ENCODE results near the gene MED15.
A peak's percentile ranks its signal among the peaks of the same experiment; 100 is the strongest.
"Not testable (repeated sequence)": the region's sequence is repeated elsewhere in the genome, so short reads cannot be mapped to it uniquely, and the experiment has no call there.

The MED15 gene, protein sequence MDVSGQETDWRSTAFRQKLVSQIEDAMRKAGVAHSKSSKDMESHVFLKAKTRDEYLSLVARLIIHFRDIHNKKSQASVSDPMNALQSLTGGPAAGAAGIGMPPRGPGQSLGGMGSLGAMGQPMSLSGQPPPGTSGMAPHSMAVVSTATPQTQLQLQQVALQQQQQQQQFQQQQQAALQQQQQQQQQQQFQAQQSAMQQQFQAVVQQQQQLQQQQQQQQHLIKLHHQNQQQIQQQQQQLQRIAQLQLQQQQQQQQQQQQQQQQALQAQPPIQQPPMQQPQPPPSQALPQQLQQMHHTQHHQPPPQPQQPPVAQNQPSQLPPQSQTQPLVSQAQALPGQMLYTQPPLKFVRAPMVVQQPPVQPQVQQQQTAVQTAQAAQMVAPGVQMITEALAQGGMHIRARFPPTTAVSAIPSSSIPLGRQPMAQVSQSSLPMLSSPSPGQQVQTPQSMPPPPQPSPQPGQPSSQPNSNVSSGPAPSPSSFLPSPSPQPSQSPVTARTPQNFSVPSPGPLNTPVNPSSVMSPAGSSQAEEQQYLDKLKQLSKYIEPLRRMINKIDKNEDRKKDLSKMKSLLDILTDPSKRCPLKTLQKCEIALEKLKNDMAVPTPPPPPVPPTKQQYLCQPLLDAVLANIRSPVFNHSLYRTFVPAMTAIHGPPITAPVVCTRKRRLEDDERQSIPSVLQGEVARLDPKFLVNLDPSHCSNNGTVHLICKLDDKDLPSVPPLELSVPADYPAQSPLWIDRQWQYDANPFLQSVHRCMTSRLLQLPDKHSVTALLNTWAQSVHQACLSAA

DNA sequence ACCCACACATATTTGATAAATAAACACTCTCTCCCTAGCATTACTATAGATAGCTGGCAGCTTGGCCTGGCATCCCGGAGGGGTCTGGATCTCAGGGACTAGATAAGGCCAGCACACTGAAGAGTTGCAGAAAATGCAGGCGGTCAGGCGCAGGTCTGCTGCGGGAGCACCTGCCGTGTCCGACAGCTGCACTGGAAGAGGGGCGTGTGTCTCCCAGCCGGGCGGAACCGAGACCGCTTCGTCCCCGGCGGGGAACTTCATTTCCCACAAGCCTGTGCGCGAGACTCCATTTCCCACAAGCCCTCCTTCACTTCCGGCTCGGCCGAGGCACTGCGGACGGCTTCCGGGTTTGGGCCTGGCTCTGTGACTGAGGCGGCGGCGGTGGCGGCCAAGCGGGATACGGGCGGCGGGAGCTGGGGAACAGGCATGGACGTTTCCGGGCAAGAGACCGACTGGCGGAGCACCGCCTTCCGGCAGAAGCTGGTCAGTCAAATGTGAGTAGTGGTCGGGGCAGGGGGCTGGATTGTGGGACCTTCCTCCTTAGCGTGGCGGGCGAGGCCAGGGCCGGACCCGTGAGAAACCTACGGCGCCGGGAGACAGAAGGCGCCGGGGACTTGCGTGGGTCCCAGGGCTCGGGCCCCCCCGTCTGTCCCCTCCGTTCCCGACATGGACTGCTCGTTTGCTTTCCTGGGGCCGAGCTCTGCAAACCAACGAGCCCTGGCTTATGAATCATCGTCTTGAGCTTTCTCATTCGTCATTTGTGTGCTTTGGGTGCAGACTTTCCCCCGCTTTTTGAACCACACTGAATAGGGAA, at the start of gene MED15:
Gene MED15, plus strand, starts transcription at position 358 of the 814 bp plus-strand sequence. Its CDS starts 69 bp downstream, at position 427.
- no peaks in the 10 kb centered on the region for H3K9me3 Mint-ChIP-seq
- no peaks in the 10 kb centered on the region for H3K27me3 Mint-ChIP-seq
- peak within 1 kb of the TSS; percentile 95 for H3K27ac Mint-ChIP-seq
- H3K4me1 Mint-ChIP-seq (ENCODE audit: low read depth): peaks cover 46% of the 10 kb centered on the region
- H3K36me3 Mint-ChIP-seq (ENCODE audit: low read depth): peaks cover 37% of the 10 kb centered on the region
- peak within 1 kb of the TSS; percentile 91 for H3K4me3 Mint-ChIP-seq

DNA sequence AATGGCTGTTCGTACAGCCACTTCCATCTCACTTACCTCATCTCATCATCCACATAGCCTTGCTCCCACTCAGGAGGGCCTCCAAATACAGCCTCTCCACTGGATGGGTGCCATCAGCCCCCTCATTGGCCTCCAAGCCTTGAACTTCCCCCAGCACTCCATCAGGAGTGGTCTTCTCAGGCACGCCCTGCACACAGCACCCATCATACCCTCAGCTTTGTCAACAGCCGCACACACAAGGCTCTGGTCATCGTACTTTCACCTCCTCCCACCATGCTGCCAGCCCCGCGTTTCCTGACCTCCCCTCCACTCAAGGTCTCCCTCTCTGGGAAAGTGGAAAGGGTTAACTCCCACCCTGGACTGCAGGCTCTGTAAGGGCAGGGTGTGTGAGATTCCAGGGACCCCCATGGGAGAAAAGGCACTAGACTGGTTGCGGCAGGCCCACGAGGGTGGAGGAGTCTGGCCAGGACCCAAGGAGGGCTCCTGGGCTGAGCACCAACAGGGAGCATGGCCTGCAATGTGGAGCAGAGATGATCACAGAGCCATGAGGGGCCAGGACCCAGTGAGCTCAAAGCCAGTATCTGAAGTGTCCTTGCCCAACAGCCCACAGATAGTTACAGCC, 48.8 kb upstream of the MED15 start:
- Mint-ChIP-seq H3K27ac (peak overlapping the region; percentile 28), H3K9me3 (no peaks in the 10 kb centered on the region), H3K36me3 (ENCODE audit: low read depth) (peaks cover 16% of the 10 kb centered on the region), H3K4me1 (ENCODE audit: low read depth) (peaks cover 29% of the 10 kb centered on the region), H3K4me3 (no peak overlapping the region), H3K27me3 (no peaks in the 10 kb centered on the region)

DNA sequence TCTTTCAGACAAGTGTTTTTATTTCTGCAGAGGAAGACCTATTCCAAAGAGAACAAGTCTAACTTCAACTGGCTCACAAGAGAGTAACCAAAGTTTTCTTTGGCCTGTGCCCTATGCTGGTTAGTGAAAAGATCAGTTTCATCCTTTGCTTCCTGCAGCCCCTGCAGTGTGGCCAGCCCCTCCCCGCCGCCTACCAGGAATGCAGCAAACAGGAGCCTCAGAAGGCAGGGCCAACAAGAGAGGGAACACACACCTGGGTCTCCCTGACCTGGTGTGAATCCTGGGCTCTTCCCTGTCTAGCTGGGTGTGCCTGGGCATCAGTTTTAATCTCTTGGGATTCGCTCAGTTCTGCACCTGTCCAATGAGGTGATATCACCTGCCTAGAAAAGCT, 48.3 kb upstream of the MED15 start:
- Mint-ChIP-seq H3K4me3 (no peak overlapping the region), H3K27me3 (no peaks in the 10 kb centered on the region), H3K36me3 (ENCODE audit: low read depth) (peaks cover 19% of the 10 kb centered on the region), H3K9me3 (no peaks in the 10 kb centered on the region), H3K27ac (no peak overlapping the region), H3K4me1 (ENCODE audit: low read depth) (peaks cover 34% of the 10 kb centered on the region)

DNA sequence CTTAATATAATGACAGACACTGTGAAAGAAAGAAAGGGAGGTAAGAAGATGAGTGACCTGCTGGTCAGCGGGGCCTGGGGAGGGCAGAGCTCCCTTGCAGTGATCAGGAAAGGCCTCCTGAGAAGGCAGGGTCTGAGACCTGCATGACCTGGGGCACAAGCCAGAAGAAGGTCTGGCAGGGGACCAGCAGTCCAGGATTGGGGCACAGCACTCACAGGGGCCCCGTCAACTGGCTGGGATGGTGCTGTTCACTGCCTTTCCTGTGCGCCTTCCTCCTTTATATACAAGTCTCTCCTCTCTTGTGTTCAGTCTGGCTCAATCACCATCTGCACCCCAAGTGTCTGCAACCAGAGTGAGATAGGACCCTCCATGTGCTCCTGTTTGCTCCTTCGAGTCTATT, 47.5 kb upstream of the MED15 start:
- Mint-ChIP-seq H3K4me3 (no peak overlapping the region), H3K27me3 (no peaks in the 10 kb centered on the region), H3K4me1 (ENCODE audit: low read depth) (peaks cover 41% of the 10 kb centered on the region), H3K9me3 (no peaks in the 10 kb centered on the region), H3K27ac (no peak overlapping the region), H3K36me3 (ENCODE audit: low read depth) (peaks cover 24% of the 10 kb centered on the region)

DNA sequence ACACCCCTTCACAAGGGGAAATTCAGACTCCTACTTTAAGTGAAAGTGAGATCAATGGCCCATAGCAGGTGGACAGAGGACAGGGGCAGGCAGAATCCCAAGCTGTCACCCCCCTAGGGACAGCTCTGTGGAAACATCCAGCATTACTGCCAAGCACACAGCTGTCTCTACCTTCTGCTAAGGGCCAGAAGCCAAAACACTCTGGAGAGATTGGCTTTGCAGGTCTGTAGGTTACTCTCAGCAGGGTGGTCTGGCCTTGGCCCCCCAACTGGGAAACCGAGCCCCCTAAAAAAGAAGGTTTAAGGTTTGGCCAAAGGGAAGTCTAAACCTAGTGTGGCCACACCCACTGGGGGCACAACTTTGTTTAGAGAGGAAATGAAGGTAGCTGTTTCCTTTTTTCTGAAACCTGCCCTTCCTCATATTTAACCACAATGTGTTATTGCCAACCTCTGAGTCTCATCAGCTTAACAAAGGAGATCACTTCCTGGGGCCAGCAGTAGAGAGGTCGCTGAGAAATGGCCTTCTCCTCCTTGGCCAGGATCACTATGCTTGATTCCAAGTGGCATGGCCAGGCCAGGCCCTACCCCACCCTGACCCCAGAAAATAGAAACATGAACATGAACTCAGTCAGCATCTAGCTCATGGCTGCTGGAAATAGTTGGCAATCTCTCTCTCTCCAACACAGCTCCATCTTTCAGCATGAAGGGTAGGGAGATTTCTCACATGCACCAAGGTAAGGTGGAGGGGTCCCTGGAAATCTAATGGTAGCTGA, 43.9 kb upstream of the MED15 start:
- Mint-ChIP-seq H3K27ac (peak overlapping the region; percentile 94), H3K4me3 (peak overlapping the region; percentile 32), H3K4me1 (ENCODE audit: low read depth) (peaks cover 41% of the 10 kb centered on the region), H3K36me3 (ENCODE audit: low read depth) (peaks cover 16% of the 10 kb centered on the region), H3K9me3 (no peaks in the 10 kb centered on the region), H3K27me3 (no peaks in the 10 kb centered on the region)

DNA sequence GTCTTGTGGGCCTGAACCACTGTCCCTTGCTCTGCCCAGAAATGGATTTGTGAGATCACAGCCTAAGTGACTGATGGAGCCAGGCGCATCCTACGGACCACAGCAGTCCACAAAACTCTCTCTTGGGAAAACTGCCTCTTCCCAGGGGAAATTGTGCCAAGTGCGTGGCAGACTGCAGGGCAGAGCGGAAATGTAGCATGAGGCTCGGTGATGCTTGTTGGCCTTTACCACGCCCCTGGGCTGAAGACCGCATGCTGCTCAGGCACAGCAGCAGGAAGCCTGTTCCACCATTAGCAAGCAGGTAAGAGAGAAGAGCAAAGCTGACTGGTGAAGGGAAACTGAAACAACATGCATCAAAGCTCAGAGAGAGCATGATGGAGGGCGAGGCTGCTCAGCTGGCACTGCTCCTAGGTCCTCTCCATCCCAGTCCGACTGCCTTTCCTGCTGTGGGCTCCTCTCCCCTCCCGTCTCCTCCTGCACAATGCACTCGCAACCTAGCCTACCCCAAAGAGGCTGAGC, 43.3 kb upstream of the MED15 start:
- Mint-ChIP-seq H3K27ac (peak overlapping the region; percentile 94), H3K9me3 (no peaks in the 10 kb centered on the region), H3K4me3 (no peak overlapping the region), H3K27me3 (no peaks in the 10 kb centered on the region), H3K4me1 (ENCODE audit: low read depth) (peaks cover 46% of the 10 kb centered on the region), H3K36me3 (ENCODE audit: low read depth) (peaks cover 17% of the 10 kb centered on the region)

DNA sequence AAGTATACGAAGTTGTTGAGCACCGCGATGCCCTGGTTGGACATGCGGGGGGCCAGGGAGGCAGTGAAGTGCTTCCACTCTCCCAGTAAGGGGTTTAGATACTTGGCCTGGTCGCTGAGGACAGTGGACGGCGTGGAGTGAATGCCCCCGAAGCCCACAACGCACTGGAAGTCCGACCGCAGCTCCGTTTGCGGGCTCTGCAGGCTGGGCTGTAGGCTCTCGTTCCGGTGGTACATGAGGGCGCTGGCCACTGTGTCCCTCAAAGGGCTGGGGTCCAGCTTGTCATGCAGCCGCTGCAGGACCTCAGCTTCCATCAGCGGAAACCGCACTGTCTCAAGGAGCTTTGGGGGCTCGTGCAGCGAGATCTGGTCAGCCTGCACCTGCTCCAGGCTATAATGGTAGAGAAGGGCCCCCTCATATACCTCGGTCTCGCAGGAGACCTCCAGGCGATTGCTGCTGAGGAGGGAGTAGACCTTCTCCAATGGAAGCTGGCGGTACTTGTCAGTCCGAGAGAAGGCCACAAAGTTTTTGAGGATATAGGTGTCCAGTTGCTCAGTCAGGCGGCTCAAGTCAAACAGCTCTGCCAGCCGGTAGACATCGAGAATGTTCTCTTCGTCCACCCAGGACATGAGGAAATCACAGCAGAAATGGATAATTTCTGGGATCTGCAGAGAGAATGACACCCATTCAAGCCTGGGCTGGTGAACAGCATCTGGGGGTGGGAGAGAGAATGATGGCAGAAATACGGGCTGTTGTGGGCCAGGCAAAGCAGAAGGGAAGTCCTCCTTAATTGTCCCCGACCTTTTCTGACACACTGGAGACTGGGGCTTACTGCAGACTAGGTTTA, 42.3 kb upstream of the MED15 start:
- Mint-ChIP-seq H3K4me1 (ENCODE audit: low read depth) (peaks cover 49% of the 10 kb centered on the region), H3K4me3 (no peak overlapping the region)

DNA sequence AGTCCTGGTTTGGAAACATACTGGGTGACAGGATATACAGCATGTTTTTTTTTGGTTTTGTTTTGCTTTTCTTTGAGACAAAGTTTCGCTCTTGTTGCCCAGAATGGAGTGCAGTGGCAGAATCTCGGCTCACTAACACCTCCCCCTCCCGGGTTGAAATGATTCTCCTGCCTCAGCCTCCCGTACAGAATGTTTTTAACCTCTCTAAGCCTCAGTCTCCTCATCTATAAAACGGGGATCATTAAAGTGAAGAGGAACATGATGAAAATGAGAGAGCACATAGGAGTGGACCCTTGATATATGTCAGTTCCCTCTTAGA, 41.7 kb upstream of the MED15 start:
- Mint-ChIP-seq H3K27me3 (no peaks in the 10 kb centered on the region), H3K36me3 (ENCODE audit: low read depth) (peaks cover 18% of the 10 kb centered on the region), H3K4me3 (no peak overlapping the region), H3K9me3 (no peaks in the 10 kb centered on the region), H3K27ac (no peak overlapping the region), H3K4me1 (ENCODE audit: low read depth) (peaks cover 49% of the 10 kb centered on the region)

More for the DNA sequence above, 42.3 kb upstream of the MED15 start:
- H3K9me3 Mint-ChIP-seq: no peaks in the 10 kb centered on the region
- peaks cover 14% of the 10 kb centered on the region for H3K36me3 Mint-ChIP-seq (ENCODE audit: low read depth)
- peak overlapping the region; percentile 94 for H3K27ac Mint-ChIP-seq
- H3K27me3 Mint-ChIP-seq: no peaks in the 10 kb centered on the region

DNA sequence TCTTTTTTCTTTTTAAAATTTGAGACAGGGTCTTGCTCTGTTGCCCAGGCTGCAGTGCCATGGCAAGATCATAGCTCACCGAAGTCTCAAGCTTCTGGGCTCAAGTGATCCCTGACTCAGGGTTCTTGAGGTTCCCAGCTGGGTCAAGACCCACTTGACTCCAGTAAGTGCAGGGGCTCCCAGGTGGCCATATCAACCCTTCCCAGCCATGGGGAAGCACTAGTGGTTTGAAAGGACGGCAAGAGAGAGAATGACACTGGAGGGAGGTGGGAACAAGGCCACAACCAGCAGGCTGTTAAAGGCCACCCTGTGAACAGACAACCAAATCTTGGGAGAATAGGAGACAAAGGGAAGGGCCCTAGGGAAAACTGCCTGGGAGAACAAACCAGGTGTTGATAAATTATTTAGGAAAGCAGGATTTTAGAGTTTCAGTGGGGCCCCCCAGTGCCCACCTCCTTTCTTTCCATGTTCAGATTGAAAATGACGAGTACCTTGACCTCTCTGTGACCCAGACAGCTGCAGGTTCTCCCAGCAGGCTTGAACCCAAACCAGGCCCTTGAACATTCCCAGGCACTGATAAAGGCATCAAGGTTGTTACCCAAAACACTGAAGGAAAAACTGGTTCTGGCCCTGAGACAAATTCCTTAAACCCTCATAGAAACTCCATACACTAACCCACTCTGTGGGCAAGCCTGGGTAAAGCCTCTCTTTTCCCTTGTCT, 40.6 kb upstream of the MED15 start:
- Mint-ChIP-seq H3K4me1 (ENCODE audit: low read depth) (peaks cover 49% of the 10 kb centered on the region), H3K27ac (no peak overlapping the region), H3K27me3 (no peaks in the 10 kb centered on the region), H3K36me3 (ENCODE audit: low read depth) (peaks cover 24% of the 10 kb centered on the region), H3K4me3 (no peak overlapping the region), H3K9me3 (no peaks in the 10 kb centered on the region)

DNA sequence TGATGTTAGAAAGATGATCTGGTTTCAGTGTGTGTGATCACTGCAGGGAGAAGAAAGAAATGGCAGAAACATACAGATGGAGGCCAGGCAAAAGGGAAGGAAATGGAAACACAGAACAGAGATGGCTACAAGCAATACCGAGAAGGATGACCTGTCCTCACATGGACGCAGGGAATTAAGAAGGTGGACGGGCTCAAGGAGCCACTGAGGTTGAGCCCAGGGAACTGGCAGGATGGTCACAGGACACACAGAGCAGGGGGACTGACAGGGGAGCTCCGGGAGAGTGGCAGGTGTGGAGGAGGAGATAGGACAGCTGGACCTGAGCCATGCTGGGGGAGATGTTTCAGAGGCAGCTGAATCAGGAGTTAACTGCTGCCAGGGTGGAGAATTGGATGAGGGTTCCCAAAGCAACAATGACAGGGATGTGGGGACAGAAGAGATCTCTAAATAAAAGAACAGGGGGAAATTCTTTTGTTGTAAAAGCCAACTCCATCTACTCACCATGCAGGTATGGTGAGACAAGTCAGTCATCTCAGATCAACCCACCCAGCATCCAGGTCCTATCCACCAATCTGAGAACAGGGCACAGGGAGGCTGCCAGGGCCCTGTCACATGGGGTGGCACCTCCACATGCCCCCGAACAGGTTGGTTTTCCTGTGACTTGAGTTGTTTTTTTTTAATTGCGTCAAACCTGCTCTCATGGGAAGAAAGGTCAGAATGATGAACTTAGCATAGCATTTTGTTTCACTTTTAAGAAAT, 38.1 kb upstream of the MED15 start:
- Mint-ChIP-seq H3K27ac (peak overlapping the region; percentile 31), H3K36me3 (ENCODE audit: low read depth) (peaks cover 19% of the 10 kb centered on the region), H3K4me3 (no peak overlapping the region), H3K27me3 (no peaks in the 10 kb centered on the region), H3K9me3 (no peaks in the 10 kb centered on the region), H3K4me1 (ENCODE audit: low read depth) (peaks cover 42% of the 10 kb centered on the region)

DNA sequence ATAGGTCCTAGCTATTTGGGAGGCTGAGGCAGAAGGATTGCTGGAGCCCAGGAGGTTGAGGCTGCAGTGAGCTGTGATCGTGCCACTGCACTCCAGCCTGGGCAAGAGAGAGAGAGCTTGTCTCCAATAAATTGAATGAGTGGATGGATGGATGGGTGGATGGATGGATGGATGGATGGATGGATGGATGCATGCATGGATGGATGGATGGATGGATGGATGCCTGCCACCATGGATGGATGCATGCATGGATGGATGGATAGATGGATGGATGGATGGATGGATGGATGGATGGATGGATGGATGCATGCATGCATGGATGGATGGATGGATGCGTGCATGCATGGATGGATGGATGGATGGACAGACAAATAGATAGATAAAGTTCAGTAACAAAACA, 36.9 kb upstream of the MED15 start:
- H3K36me3 Mint-ChIP-seq (ENCODE audit: low read depth): peaks cover 16% of the 10 kb centered on the region
- not testable (repeated sequence) for H3K4me3 Mint-ChIP-seq, H3K27me3 Mint-ChIP-seq, H3K27ac Mint-ChIP-seq, H3K9me3 Mint-ChIP-seq
- peaks cover 42% of the 10 kb centered on the region for H3K4me1 Mint-ChIP-seq (ENCODE audit: low read depth)

DNA sequence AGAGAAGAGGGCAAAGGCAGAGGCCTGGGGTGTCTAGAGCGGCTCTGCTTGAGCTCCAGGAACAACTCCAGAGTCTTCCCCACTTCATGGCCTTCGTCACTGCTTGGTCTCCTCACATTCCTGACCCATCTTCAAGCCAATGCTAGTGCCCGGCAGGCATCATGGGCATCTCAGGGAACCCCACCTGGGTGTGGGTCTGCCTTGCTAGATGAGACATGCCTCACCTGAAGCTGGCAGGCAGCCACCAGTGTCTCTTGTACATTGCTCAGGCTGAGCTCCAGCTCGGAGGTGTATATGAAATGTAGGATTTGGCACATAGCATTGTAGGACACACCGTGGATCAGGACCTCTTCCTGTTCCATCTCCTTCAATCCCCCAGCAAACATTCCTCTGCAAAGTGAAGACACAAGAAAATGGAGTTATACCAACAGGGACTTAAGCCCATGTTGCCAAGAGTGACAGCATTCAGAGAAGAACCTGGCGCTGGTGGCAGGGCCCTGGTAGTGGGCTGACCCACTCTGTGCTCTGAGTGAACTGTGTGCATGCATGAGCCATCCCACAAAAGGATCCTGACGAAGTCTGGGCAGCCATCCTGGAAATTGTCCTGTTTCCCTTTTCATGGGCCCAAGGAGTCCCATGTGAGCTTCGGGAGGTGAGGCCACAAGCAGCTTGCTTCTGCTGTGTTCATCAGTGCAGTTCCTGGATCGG, 36.1 kb upstream of the MED15 start:
- Mint-ChIP-seq H3K36me3 (ENCODE audit: low read depth) (peaks cover 16% of the 10 kb centered on the region), H3K4me1 (ENCODE audit: low read depth) (peaks cover 44% of the 10 kb centered on the region), H3K27me3 (no peaks in the 10 kb centered on the region), H3K4me3 (no peak overlapping the region), H3K27ac (no peak overlapping the region), H3K9me3 (no peaks in the 10 kb centered on the region)
